LNCaP clone FGC (cell line): ENCODE results near the gene SYVN1.

ENCODE experiments used
- DNase-seq: peaks from one replicate; pipeline ENCODE4 v3.0.0-alpha.2; 2011; ENCODE audit warnings: low read depth
- H3K4me3 ChIP-seq: 2 replicates; pipeline ENCODE4 v1.5.1; 2011; ENCODE audit warnings: mild to moderate bottlenecking, low read depth, low read length, control low read depth
- CTCF ChIP-seq: IDR thresholded peaks from 2 replicates; pipeline ENCODE4 v1.5.1; 2012; ENCODE audit warnings: mild to moderate bottlenecking; ENCODE audit not compliant: control insufficient read depth, insufficient read depth; ENCODE audit errors: extremely low read depth

Gene SYVN1

DNA sequence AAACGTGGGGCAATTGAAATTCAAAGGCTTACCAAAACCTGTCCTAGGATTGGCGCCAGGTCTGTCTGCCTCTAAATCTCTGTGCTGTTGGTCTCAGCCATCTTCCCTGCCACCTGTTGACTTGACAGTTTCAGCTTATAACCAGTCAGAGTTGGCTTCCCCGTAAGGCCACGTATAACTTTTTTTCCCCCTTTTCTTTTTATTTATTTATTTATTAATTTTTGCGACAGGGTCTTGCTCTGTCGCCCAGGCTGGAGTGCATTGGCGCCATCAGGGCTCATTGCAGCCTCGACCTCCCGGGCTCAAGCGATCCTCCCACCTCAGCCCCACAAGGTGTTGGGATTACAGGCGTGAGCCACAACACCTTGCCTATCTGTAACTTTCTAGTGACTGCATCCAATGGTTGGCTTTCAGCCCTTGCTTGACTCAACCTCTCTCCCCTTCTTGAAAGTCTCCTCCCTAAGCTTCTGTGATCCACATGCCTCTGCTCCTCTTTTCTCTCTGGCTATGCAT, 1.4 kb upstream of the SYVN1 start:
- H3K4me3 ChIP-seq: peak overlapping the region; percentile 100
- no peak for DNase-seq
- TF ChIP-seq CTCF: no peak

DNA sequence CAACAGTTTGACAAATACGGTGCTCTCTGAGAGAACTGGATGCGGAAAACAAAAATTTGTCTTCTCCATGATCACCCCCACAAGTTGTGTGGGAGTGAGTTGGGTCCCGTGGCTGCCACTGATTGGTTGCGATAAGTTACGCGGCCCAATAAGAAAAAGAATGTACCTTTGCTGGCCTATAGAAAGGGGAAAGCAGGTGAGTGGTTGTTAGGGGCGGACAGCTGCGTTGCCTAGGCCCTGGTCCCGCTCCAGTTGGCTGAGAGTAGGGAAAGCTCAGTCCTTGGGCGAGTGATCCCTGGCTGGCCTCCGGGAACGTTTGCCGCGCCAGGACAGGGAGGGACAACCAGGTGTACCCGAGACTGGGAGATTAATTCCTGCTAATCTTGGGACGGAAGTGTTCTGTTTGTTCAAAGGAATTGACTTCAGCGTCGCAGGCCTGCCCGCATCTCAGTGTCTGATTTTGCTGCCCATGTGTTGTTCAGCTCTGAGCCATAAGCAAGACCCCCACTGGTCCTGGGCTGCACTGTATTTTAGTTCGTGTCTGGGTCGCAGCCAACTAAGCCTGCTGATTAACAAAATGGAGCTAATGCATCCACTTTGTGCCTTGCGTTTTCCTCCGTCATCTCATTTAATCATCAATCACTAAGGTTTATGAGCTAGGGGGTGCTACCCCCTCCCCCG, 773 bp upstream of the SYVN1 start:
- no peak for TF ChIP-seq CTCF
- peak; percentile 100 for DNase-seq
- H3K4me3 ChIP-seq: peak overlapping the region; percentile 100

GRCh38 chr11:65133724-65134123, 595 bp downstream of the SYVN1 start:
- peak overlapping the region; percentile 100 for H3K4me3 ChIP-seq
- no peak for DNase-seq
- TF ChIP-seq CTCF: no peak

GRCh38 chr11:65132988-65133700, 1.2 kb downstream of the SYVN1 start:
- DNase-seq: peak; percentile 58
- peak overlapping the region; percentile 100 for H3K4me3 ChIP-seq
- no peak for TF ChIP-seq CTCF

DNA sequence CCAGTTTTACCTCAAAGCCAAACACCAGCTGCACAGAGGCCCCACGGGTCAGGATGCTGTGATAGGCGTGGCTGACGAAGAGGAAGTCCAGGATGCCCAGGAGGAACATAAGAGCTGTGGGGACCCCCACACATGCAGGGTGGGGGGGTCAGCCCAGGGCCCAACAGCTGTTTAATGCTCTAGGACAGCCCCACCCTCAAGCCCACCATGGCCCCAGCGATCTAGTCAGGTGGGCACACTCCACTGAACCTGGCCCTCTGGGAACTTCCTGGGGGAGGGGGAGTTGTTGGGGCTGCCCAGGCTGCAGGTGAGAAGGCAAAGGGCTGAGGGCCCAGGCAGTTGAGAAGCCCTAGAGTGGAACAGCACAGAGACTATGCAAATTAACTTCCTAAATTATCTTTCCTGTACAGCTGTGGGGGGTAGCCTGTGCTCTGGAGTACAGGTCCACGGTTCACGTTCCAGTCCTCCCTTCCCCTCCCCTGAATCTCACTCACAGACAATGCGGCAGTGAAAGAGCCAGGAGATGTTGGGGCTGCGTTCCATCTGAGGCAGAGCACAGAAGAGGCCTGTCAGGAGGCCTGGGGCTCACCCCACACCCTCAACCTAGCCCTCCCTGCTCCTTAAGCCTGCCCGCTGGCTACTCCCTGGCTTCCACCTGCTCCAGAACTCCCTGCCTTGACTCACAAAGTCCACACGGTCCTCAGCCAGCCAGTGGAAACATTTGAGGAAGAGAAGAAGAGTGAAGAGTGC, 1.9 kb downstream of the SYVN1 start:
- H3K4me3 ChIP-seq: peak overlapping the region; percentile 100
- TF ChIP-seq CTCF: no peak
- DNase-seq: no peak

- no peak for TF ChIP-seq CTCF
- H3K4me3 ChIP-seq: no peak overlapping the region
- no peak for DNase-seq
Observed at GRCh38 chr11:65131895-65132237, 2.5 kb downstream of the SYVN1 start.
